GM12878 (cell line): ENCODE data around the gene PRR29. TPM values are rescaled to one million over a fixed set of nuclear protein-coding genes. Genes with fewer than 3 reads are reported as not detected.
"Not testable (repeated sequence)": the region's sequence is repeated elsewhere in the genome, so short reads cannot be mapped to it uniquely, and the experiment has no call there.

ENCODE experiments used
- ATAC-seq: fragments of 200-7000 bp; cut with Tn5 transposase; 3 replicates; pipeline ENCODE4 v1.9.1; 2020; ENCODE audit warnings: mild to moderate bottlenecking, moderate library complexity
- BruUV-seq: library from RNA; stranded (reverse); fragments of 400-500 nt; replicated peaks from 2 replicates; lab custom pipeline; 2021; lab: Mats Ljungman, UMichigan
- CTCF ChIA-PET: fragments of 300-600 bp; sonication (Branson Sonifier 250); formaldehyde crosslinking; extraction: SDS; loops from one replicate; lab custom pipeline; 2021; ENCODE audit warnings: inconsistent platforms; lab: Yijun Ruan, JAX
- POLR2A ChIA-PET: fragments of 350-600 bp; formaldehyde crosslinking; extraction: SDS; loops from one replicate; lab custom pipeline; 2021; ENCODE audit warnings: inconsistent platforms; lab: Charles Lee
- RAD21 ChIA-PET: fragments of 300-600 bp; sonication (Branson Sonifier 250); formaldehyde crosslinking; loops from one replicate; lab custom pipeline; 2023; ENCODE audit warnings: antibody characterized with exemption; ENCODE audit not compliant: unreplicated experiment; lab: Charles Lee
- SMC1A ChIA-PET: fragments of 300-600 bp; sonication (Branson Sonifier 250); formaldehyde crosslinking; loops from one replicate; lab custom pipeline; 2023; ENCODE audit not compliant: unreplicated experiment, uncharacterized antibody; lab: Charles Lee
- DNase-seq: peaks from one replicate; pipeline ENCODE4 v3.0.0-alpha.2; 2011; ENCODE audit warnings: low read depth, low spot score
- FAIRE-seq: peaks from 3 replicates; lab custom pipeline; 2011; peaks lifted over from hg19 to GRCh38; lab: Jason Lieb, UNC
- H2AFZ ChIP-seq: 2 replicates; pipeline ENCODE4 v1.6.0; 2011; ENCODE audit warnings: low read depth, low read length, control low read depth; ENCODE audit not compliant: control insufficient read depth
- H3K27ac ChIP-seq: 2 replicates; pipeline ENCODE4 v1.5.1; 2011; ENCODE audit warnings: control low read depth; ENCODE audit not compliant: control insufficient read depth, insufficient read depth
- H3K27me3 ChIP-seq, 2 experiments: replicated peaks in 1 of 2; 2 replicates each; pipeline versions ENCODE4 v1.6.0 to v1.6.1; 2011; ENCODE audit warnings: low read length in 1 of 2; ENCODE audit not compliant: control insufficient read depth in 2 of 2, insufficient read depth in 2 of 2
- H3K36me3 ChIP-seq, 2 experiments: 2 replicates each; pipeline ENCODE4 v1.5.1; 2011; ENCODE audit warnings: low read length in 1 of 2; ENCODE audit not compliant: control insufficient read depth in 2 of 2, insufficient read depth in 2 of 2
- H3K4me1 ChIP-seq: 2 replicates; pipeline ENCODE4 v1.6.1; 2011; ENCODE audit warnings: mild to moderate bottlenecking, low read length, moderate library complexity, mixed read lengths; ENCODE audit not compliant: control insufficient read depth, insufficient read depth
- H3K4me2 ChIP-seq: 2 replicates; pipeline ENCODE4 v1.6.0; 2011; ENCODE audit warnings: control low read depth; ENCODE audit not compliant: control insufficient read depth, insufficient read depth
- H3K4me3 ChIP-seq: fragments of 200-600 bp; sonication (generic); 2 replicates; pipeline ENCODE4 v1.5.1; 2016
- H3K79me2 ChIP-seq: 2 replicates; pipeline ENCODE4 v1.6.0; 2011; ENCODE audit warnings: low read length; ENCODE audit not compliant: control insufficient read depth, insufficient read depth
- H3K9ac ChIP-seq: 2 replicates; pipeline ENCODE4 v1.8.0; 2011; ENCODE audit warnings: low read length, control low read depth, mixed read lengths; ENCODE audit not compliant: control insufficient read depth, insufficient read depth
- H3K9me3 ChIP-seq: replicated peaks from 3 replicates; pipeline ENCODE4 v1.5.1; 2011; ENCODE audit warnings: mild to moderate bottlenecking, low read length; ENCODE audit not compliant: control insufficient read depth, insufficient read depth
- H4K20me1 ChIP-seq: 2 replicates; pipeline ENCODE4 v1.6.0; 2011; ENCODE audit not compliant: control insufficient read depth, insufficient read depth
- BRCA1 ChIP-seq: IDR thresholded peaks from 2 replicates; pipeline ENCODE4 v1.6.1; 2011; ENCODE audit warnings: low read depth, low read length, improper control_type of control experiment
- WGBS: methylation state at CpG from one replicate; pipeline ENCODE4 v1.1.6; 2016; ENCODE audit warnings: low lambda C conversion rate; ENCODE audit not compliant: insufficient replicate concordance, insufficient coverage; ENCODE audit errors: missing lambda C conversion rate; 5-methylcytosine and 5-hydroxymethylcytosine counted together
- in situ Hi-C: fragments of 300-500 bp; cut with MboI; formaldehyde crosslinking; loops from 9 replicates; pipeline ENCODE4 v1.14.3; 2018; ENCODE audit warnings: mixed read lengths
- intact Hi-C: fragments of 100-400 bp; cut with micrococcal nuclease; formaldehyde crosslinking; loops from one replicate; pipeline ENCODE4 v1.14.2; 2022; ENCODE audit not compliant: unreplicated experiment
- polyA plus RNA-seq, 11 experiments: library from polyadenylated mRNA; depleted of rRNA in 4 of 11; unstranded in 6 of 11; stranded (reverse) in 5 of 11; fragments of >200 nt; fragmentation: Nextera tagmentation in 4 of 11; fragmentation: Illumina TruSeq in 1 of 11; extraction: Ambion mirVana in 4 of 11; extraction: Trizol in 1 of 11; gene quantifications; 1 replicate in 1 of 11; 2 replicates in 10 of 11; pipeline versions ENCODE4 v1.2.1 to v1.2.3, GENCODE V29; 2011 to 2016; ENCODE audit warnings: inconsistent platforms in 2 of 11, missing spikeins in 2 of 11, low read depth in 1 of 11
- total RNA-seq, 4 experiments: library from RNA; depleted of rRNA in 3 of 4; stranded (reverse); fragments of >200 nt in 3 of 4; fragmentation: Illumina TruSeq in 1 of 4; extraction: Trizol in 1 of 4; gene quantifications; 2 replicates each; pipeline versions ENCODE4 v1.2.1 to v1.2.3, GENCODE V29; 2013 to 2021

The PRR29 gene
- total and polyA plus RNA-seq, 10 of the 15 experiments (the other 5 are each of a cell fraction or from before 2014, with no cell fraction given), result 0.01 to 2.4 (median 0.18) TPM; not detected in 3

DNA sequence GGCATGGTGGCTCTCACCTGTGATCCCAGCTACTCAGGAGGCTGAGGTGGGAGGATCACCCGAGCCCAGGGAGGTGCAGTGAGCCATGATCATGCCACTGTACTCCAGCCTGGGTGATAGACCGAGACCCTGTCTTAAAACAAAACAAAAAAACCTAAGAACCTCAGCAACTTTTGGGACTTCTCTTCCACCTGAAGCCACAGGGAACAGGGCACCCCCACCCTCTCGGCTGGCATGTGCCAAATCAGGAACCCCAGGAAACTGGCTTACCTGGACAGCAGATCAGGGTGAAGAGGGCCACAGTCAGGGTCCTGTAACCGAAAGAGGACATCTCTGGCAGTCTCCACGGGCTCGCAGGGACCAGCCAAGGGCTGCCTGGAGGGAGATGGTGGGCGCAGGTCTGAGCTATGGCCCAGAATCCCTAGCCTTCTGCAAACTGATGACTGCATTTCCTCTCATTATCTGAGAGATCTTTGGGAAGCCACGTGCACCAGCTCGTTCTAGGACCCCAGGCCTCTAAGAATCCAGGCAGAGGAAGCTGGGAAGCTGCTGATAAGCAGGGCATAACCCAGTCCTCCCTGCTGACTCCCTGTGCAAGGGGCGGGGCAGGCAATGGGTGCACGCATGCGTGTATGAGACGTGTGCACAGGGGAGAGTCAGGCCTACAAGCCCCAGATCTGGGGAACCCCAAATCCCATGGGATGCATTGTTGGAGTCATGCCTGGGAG lies 8.4 kb downstream of the PRR29 start:
- DNase-seq (no peak), FAIRE-seq (no peak), ATAC-seq (no peak)
- H3K79me2 ChIP-seq, result peaks cover under 1% of the 10 kb centered on the region
- TF ChIP-seq BRCA1, result no peak
- H3K4me3 ChIP-seq, result no peak overlapping the region
- intact Hi-C loops, result no loop called here
- H4K20me1 ChIP-seq, result no peaks in the 10 kb centered on the region
- no peaks in the 10 kb centered on the region; the same call in 2 of the 3 replicates for H3K9me3 ChIP-seq
- no peak overlapping the region for H3K9ac ChIP-seq
- H3K4me2 ChIP-seq, result no peak overlapping the region
- POLR2A ChIA-PET, result interaction anchor here (0.5 to 1.0 kb wide), 3 partner anchors 10 to 1068 kb away, joined by 3 to 6 read pairs (median 5); no protein-coding TSS in a partner anchor
- no peaks in the 10 kb centered on the region for H3K4me1 ChIP-seq
- BruUV-seq, result no TSS peak
- no peaks in the 10 kb centered on the region for H3K27me3 ChIP-seq
- H3K36me3 ChIP-seq, result peaks cover 8 to 22% of the 10 kb centered on the region in 2 experiments; a peak in 3 of 4 replicates
- H2AFZ ChIP-seq, result no peak overlapping the region
- SMC1A ChIA-PET, result interaction anchor here (1.1 kb wide), 1 partner anchor 127 kb away, joined by 4 read pairs; no protein-coding TSS in a partner anchor
- CTCF ChIA-PET, result interaction anchor here (0.6 to 1.8 kb wide), 5 partner anchors 12 to 139 kb away, joined by 3 to 6 read pairs (median 3); no protein-coding TSS in a partner anchor
- no peak overlapping the region for H3K27ac ChIP-seq
- 76% methylated on average over 13 of the region's 13 CpGs for WGBS
- in situ Hi-C loops, result no loop called here
- RAD21 ChIA-PET, result interaction anchor here (1.1 to 1.3 kb wide), 2 partner anchors 10 to 23 kb away, joined by 3 read pairs; no protein-coding TSS in a partner anchor

GRCh38 chr17:64007089-64007837 lies 9.1 kb downstream of the PRR29 start:
- DNase-seq, H3K4me3 ChIP-seq, ATAC-seq, in situ Hi-C loops, H4K20me1 ChIP-seq, BruUV-seq, H3K27ac ChIP-seq, H3K4me1 ChIP-seq, H3K4me2 ChIP-seq, FAIRE-seq, H3K9ac ChIP-seq, H2AFZ ChIP-seq, intact Hi-C loops, H3K27me3 ChIP-seq, H3K9me3 ChIP-seq, H3K79me2 ChIP-seq: not testable (repeated sequence)
- RAD21 ChIA-PET, result interaction anchor here (1.1 to 1.3 kb wide), 2 partner anchors 10 to 22 kb away, joined by 3 read pairs; no protein-coding TSS in a partner anchor
- 88% methylated on average over 5 of the region's 5 CpGs for WGBS
- POLR2A ChIA-PET, result interaction anchor here (0.5 to 1.0 kb wide), 3 partner anchors 9 to 1067 kb away, joined by 3 to 6 read pairs (median 5); no protein-coding TSS in a partner anchor
- SMC1A ChIA-PET, result interaction anchor here (1.1 kb wide), 1 partner anchor 127 kb away, joined by 4 read pairs; no protein-coding TSS in a partner anchor
- peaks cover 8 to 22% of the 10 kb centered on the region in 2 experiments; a peak in 3 of 4 replicates for H3K36me3 ChIP-seq
- CTCF ChIA-PET, result interaction anchor here (0.6 to 1.8 kb wide), 4 partner anchors 13 to 140 kb away, joined by 3 to 6 read pairs (median 4); no protein-coding TSS in a partner anchor
